Left colon (tissue), 2 donors: ENCODE data around the gene ROS1. TPM values are rescaled to one million over a fixed set of nuclear protein-coding genes. Genes with fewer than 3 reads are reported as not detected.

Experiments
- ATAC-seq: fragments of 200-7000 bp; cut with Tn5 transposase; one replicate; pipeline ENCODE4 v1.9.1; 2020; ENCODE audit warnings: mild to moderate bottlenecking, moderate library complexity
- DNase-seq, 2 donors: peaks; one replicate each; pipeline ENCODE4 v3.0.0-alpha.2; 2020
- intact Hi-C, 2 donors: fragments of 100-400 bp; cut with DNase I in 1 of 2; cut with micrococcal nuclease in 1 of 2; formaldehyde crosslinking; loops; one replicate each; pipeline versions ENCODE4 v1.11.2 to v1.14.0; 2022; cut with DNase I, micrococcal nuclease
- total RNA-seq, 2 donors: library from RNA; stranded (reverse); fragmentation: NEBNext Ultra II Directional; extraction: Animal tissue kit (Norgen Biotek cat#: 25700); gene quantifications; one replicate each; pipeline ENCODE4 v1.2.1, GENCODE V29; 2021
- donor health status: DM: no; HTN: no; CAD: no.
- donor health status: DM: yes; HTN: yes; CAD: no.

ROS1 gene
- total RNA-seq, 2 donors from 2014 or later, result 1.7 to 2.6 TPM

DNA sequence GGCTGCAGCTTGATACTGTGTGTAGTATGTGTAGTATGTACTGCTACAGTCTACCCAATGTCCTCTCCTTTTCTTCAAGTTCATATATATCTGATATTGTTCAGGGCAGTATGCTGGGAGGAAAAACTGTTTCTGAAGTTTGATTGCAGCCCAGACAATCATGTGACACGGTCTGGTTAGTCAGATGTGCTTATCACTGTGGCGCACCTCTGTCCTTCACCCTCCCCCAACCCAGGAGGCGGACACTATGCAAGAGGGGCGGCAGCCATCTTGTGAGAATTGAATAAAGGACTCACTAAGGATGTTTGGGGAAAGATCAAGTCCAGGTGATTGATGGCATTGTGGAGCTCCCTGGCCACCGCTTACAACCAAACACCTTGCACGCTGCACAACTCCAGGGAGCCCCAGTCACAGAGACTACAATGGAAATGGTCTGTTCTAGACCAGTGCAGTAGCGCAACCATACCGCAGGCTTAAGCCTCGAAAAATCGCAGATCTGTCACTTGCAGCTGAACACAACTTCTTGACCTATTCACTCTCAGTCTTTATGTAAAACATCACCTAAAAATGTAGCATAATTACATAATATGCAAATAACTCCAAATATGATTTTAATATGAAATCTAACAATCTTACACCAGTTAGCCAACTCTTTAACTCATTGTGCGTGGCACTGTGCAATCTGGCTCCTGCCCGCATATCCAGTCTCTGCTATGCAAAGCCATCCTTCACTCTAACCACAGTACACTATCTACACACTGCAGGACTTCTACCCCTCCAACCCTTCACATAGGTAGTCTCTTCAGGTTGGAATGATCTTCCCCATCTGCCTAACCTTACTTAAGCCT lies 81.1 kb downstream of the ROS1 start:
- intact Hi-C loops, result loop anchor here in 1 of 2 donors (5.0 kb wide), 2 partner anchors 213 to 263 kb away; no protein-coding TSS in a partner anchor
- DNase-seq, result no peak
- no peak for ATAC-seq

DNA sequence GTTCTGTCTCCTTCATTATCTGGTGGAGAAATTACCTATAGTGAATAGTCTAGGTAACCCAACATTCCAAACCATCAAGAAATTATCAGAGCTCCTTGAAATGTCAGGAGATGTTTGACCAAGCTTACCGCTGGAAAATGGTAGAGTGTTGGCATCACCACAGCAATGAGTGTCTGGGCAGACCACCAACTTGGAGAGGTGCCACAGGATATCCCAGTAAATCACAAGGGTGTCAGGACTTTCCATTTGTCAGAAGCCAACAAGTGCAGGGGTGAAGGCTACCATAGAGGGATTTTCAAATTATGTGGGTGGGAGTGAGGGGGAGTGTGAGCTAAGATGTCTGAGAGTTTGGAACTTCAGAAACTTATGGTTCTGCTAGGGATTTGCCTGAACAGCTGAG lies 87.2 kb downstream of the ROS1 start:
- intact Hi-C loops, result no loop called here
- ATAC-seq, result no peak
- DNase-seq, result no peak

DNA sequence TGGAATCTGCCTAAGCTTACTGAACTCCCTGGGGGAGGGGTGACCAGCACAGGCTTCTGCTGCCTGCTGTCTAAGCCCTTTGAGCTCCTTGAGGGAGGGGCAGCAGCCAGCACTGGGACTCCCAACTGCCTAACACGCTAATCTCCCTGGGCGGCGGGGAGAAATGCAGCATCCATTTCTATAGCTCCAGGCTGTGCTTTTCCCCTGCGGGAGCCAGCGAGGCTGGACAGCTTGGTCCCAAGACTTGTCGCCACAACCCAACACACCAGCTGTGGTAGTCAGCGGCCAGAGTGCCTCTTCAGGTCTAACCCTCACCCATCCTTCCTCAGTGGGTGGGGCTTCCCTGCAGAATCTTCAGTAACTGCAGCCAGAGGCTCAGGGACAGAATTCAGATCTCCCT lies 95.8 kb downstream of the ROS1 start:
- no peak for ATAC-seq
- no peak for DNase-seq
- intact Hi-C loops, result no loop called here

DNA sequence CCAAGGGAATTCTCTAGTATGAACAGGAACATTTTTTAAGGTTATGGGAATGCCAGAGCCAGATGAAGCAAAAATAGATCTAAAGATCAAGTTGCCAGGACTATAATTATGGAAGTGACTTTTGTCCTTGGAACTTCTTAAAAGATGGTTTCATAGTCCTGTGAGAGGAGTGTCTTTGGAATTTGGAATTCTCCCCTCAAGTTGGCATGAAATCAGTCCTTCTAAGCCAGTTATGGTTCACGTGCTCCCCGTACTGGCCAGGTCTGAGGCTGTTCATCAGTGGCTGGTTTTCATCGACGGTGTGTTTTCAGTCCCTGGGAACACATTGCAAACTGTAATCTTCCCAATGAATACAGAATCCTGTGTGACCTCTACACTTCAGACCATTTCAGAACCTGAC lies 97.2 kb downstream of the ROS1 start:
- no peak for DNase-seq
- intact Hi-C loops, result no loop called here

DNA sequence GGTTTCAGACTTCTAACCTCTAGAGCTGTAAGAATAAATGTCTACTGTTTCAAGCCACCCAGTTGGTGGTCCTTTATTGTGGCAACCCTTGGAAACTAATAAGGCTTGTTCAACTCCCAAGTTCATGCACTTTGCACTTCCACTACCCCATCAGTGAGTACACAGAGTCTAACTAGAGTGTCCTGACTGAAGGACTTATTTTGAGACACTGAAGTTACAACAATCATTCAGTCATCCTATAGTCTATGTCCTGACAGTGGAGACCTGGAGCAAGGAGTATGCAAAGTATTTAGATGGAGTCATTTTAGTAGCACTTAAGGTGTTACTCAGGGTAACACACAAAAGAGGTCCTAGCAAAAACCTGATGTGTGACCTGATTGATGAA lies 97.7 kb downstream of the ROS1 start:
- ATAC-seq, result no peak
- intact Hi-C loops, result no loop called here
- no peak for DNase-seq

More for the DNA sequence above, 97.2 kb downstream of the ROS1 start:
- ATAC-seq, result no peak

DNA sequence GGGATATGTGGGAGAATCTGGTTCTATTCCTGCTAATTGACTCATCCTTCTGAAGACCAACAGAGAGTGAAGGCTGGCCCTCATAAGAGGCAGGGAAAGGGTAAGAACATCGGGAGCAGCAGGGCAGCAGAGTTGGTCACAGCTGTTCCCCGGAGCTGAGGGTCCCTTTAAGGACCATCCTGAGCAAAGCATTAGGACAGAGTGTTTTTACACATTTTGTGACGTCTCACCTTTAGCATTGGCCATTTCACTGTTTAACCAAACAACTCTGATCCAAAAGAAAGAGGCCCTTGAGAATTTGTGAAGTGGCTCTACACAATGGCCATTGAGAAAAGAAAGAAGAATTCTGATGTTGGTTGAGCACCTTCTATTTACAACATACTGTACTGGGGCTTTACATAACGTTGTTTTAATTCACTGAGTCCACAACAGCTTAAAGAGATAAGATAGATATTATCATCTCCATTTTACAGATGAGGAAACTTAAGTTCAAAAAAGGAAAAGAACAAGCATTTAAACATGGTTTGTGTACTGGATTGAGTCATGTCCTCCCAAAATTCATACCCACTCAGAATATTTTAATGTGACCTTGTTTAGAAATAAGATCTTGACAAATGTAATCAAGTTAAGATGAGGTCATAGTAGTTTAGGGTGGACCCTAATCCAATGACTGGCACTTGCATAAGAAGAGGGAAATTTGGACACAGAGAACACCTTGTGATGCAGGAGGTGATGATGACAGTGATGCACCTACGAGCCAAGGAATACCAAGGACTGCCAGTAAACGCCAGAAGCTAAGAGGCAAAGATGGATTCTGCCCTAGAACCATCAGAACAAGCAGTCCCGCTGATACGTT lies 98.4 kb downstream of the ROS1 start:
- ATAC-seq (no peak), DNase-seq (no peak)
- intact Hi-C loops, result no loop called here

DNA sequence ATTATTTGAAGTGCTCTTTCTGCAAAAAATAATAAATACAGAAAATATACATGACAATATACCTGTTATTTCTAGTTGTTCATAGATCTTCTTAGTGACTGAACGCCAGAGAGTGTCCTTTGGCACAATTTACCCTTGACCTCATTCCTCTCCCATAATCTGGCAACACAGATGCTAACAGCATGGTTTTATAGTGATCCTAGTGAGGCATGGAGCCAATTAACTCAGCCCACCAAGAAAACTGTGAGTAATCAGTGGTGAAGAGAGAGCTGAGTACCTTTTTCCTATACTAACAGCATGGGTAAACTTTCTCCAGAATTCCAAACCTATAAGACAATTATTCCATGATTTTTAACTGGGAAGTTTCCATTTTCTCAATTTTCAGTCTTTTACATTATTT lies 99.3 kb downstream of the ROS1 start:
- no peak for DNase-seq
- intact Hi-C loops, result no loop called here
- ATAC-seq, result no peak

DNA sequence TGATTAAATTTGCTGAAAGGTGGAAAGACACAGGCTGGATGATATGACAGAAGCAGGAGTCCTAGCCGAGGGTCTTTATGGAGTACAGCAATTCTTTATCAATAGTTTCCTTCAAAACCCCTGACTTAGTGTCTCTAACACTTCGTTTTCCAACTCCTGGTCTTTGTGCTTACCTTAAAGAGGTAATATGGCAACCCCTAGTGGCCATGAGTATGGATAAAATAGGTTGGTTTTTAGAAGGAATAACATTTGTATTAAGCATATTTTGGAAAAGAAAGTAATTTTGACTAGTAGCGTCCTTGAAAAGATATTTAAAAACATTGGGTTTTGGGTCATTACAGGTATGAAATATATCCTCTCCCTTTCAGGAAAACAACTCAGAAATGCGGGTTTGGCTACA lies 108.5 kb downstream of the ROS1 start:
- intact Hi-C loops, result loop anchor here in 1 of 2 donors (10.0 kb wide), 1 partner anchor 342 kb away; no protein-coding TSS in a partner anchor
- ATAC-seq, result peak; percentile 54
- DNase-seq, result no peak

DNA sequence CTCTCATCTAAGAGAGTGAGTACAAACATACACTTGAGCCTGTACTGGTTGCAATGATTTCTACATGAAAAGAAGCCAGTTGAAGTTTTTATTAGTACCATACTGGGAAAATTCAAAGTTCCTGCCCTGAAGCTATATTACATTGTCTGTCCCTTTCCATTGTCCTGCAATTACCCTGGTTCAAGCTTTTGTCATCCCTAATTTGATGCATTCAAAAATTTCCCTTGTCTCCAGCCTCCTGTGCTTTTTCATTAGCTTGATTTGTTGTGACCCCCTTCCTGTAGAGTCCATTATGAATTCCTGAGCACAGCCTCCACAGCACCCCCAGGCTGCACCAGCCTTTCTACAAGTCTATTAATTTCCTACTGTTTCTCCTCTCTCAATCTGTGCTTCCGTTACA lies 114.0 kb downstream of the ROS1 start:
- no peak for ATAC-seq
- DNase-seq, result no peak
- intact Hi-C loops, result loop anchor here in 1 of 2 donors (10.0 kb wide), 1 partner anchor 337 kb away; no protein-coding TSS in a partner anchor

DNA sequence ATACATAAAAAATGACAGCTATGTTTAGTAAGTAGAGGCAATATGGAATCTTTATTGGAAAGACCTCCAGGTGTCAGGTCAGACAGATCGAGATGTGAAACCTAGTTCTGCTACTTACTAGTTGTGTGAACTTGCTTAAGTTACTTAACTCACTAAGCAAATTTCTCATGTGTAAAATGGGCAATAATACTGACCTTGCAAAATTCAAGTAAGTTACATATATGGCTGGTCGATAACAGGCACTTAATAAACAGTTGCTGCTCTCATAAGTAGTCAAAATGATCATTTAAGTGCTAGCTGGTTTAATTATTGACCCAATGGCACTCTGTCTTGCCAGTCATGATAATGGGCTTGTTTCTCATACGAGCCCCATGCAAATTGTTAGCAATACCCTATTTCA lies 114.4 kb downstream of the ROS1 start:
- intact Hi-C loops, result loop anchor here in 1 of 2 donors (10.0 kb wide), 1 partner anchor 337 kb away; no protein-coding TSS in a partner anchor
- no peak for ATAC-seq

DNA sequence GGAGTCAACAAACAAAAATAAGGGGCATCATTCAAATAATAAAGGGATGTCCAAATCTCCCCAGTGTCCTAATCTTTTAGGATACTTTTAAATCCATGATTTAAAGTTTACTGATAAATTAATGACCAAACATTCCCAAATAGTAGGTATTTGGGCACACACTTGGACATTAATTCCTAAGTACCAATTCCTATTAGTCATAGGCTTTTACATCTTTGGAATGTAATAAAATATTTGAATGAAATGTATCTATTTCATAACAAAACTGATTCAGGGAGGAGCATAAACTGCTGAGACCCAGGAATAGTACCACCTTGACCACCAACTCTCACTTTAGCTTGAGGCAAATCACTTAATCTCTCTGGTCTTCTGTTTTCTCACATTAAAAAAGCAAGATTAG lies 116.1 kb downstream of the ROS1 start:
- ATAC-seq (no peak), DNase-seq (no peak)
- intact Hi-C loops, result loop anchor here in 1 of 2 donors (10.0 kb wide), 1 partner anchor 335 kb away; no protein-coding TSS in a partner anchor

More for the DNA sequence above, 114.4 kb downstream of the ROS1 start:
- no peak for DNase-seq

DNA sequence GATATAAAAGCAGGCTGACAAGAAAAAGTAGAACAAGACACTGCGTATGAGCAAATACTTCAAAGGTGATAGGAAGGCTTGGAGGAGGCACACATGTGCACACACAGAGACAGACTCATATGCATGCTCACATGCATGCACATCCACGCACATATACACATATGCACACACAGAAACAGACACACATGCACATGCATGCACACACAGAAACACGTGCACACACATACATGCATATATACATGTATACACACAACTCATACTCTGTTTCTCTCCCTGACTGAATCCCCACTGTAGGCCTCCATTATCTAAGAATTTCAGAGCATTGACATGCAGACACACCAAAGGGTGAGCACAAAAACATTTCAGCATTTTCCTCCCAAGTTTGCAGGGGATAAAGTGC lies 116.7 kb downstream of the ROS1 start:
- ATAC-seq (no peak), DNase-seq (no peak)
- intact Hi-C loops, result no loop called here

DNA sequence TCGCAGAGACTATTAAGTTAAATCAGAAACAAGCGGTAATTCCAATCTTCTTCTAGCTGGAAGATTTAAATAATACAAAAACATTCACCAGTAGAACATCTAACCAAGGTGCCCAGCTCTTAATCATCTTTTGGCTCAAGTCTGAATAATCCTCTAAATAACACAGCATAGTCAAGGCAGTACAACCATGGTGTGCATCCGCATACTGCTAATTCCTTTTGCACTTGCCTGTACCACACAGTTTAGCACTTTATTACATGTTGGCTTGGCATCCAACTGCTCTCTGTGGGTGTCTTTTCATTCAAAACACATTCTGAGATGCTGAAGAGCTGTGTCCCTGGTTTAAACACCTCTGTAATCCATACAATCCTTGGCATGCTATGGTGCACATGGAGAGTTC lies 118.1 kb downstream of the ROS1 start:
- ATAC-seq, result no peak
- DNase-seq, result no peak
- intact Hi-C loops, result no loop called here

DNA sequence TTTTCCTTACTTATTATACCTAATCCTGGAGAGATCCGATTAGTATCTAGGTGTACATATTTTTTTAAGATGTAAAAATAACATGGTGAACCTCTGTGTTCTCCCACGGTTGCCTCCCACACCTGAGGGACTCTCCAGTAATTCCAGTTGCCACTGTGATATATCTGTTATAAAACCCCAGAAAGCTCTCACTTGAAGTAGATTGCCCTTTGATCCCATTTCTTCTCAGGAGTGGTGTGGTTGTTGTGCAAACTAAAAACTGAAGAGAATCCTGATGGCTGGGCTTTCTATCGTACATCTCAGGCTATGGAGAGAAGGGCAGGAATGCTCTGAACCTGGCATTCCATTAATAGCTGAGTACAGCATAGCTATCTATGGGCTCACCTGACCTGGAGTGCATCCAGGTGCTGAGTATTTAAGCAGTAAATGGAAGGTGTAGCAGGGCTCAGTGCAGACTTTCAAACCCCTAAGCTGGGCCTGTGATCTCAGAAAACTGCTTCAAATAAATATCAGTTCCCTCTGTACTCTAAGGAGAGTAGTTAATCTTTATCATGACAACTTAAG lies 119.4 kb downstream of the ROS1 start:
- ATAC-seq (peak; percentile 78), DNase-seq (peak in 1 of 2 donors; percentile 9)
- intact Hi-C loops, result no loop called here

DNA sequence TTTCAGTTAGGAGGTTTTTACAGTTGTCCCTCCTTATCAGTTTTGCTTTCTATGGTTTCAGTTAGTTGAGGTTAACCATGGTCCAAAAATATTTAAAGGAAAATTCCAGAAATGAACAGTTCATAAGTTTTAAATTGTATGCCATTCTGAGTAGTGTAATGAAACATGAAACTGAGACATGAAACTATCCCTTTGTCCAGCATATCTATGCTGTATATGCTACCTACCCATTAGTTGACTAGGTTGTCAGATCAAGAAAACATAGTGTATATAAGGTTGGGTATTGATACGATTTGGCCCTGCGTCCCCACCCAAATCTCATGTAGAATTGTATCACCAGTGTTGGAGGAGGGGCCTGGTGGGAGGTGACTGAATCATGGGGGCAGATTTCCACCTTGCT lies 121.3 kb downstream of the ROS1 start:
- ATAC-seq (no peak), DNase-seq (no peak)
- intact Hi-C loops, result no loop called here

DNA sequence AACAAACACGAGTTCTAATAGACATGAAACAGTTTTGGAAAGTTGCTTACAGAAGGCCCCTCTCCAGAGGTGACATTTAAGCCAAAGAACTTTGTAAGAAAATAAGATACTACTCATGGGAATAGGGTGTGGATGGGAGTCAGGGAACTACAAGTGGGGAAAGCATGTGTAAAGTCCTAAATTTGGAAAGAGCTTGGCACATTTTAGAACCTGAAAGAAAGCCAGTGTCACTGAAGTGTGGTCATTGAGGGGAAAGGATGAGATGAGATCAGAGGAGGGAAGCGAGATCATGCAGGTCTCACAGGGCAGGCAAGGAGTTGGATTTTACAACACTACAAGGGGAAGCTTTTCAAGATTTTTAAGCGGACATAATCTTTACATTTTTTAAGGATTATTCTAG lies 122.4 kb downstream of the ROS1 start:
- ATAC-seq (no peak), DNase-seq (no peak)
- intact Hi-C loops, result no loop called here

DNA sequence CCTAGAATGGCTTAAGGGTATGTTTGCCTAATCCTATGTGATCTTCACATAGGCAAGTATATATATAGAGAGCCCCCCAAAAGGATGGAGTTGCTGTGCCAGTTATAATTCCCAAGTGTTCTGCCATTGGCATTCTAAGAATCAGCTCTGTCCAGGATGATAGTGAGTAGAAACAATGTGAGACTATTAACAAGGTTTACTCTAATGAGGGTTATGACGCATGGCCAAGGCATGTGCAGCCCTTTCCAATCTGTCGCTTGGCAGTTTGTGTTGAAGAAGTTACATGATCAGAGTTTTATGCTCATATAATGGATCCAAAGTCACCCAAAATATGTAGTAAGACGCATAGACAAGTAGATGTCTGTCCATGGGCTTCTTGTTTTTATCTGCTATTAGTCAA lies 126.8 kb downstream of the ROS1 start:
- DNase-seq (no peak), ATAC-seq (no peak)
- intact Hi-C loops, result no loop called here

DNA sequence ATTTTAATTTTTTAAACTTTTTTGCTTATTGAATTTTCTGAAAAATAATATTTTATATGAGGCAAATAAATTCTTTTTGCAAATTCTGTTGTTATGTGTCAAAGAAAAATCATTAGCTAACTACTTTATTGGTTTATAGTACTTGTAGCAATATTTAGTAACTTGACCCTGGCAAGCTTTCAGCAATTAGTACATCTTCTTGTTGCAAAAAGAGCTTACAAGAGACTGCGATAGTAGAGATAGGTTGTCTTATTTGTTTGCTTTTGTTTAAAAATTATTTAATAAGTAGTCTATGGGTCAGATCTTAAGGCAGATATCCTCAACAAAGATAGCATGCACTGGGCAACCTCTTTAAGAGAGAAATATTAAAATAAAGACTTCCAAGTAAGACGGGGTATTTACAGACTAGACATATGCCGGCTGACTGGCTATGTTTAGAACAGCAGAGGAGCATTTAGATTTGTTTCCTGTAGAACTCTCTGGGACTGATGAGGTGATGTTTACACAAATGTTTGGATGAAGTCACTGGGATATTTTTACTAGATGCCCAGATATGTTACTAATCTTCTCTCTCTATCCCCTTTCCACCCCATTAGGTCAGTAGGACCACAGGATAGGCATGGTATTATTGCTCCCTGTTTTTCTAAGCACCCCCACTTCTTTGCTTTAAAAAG lies 135.4 kb downstream of the ROS1 start:
- ATAC-seq (no peak), DNase-seq (no peak)
- intact Hi-C loops, result no loop called here
